ACHN (cell line): ENCODE results near the gene EEF1G.

Source experiments
- DNase-seq: peaks from one replicate; pipeline ENCODE4 v3.0.0-alpha.2; 2015
- in situ Hi-C: cut with HindIII; loops from 2 replicates; pipeline ENCODE4 v1.10.0; 2017; ENCODE audit warnings: low sequenced_read_pairs, low pct_ligation_motif_present, low pct_unique_long_range_greater_than_20kb

EEF1G gene

GRCh38 chr11:62514151-62514550, 59.5 kb downstream of the EEF1G start:
- DNase-seq: no peak
- in situ Hi-C loops: no loop called here

GRCh38 chr11:62513626-62514025, 60.1 kb downstream of the EEF1G start:
- DNase-seq: no peak
- in situ Hi-C loops: no loop called here

- in situ Hi-C loops: no loop called here
- DNase-seq: no peak
These were observed 60.7 kb downstream of the EEF1G start for GRCh38 chr11:62512961-62513360.
